HG03378 (cell line): ENCODE measurements around the gene PRKCA.

Experiments used
- ATAC-seq: cut with Tn5 transposase; IDR thresholded peaks from one replicate; pipeline ENCODE4 v1.9.1; 2021; ENCODE audit warnings: mild to moderate bottlenecking, moderate library complexity; ENCODE audit not compliant: unreplicated experiment

The PRKCA gene

GRCh38 chr17:66562119-66562518, 259.7 kb downstream of the PRKCA start:
- no peak for ATAC-seq

GRCh38 chr17:66564992-66565465, 262.6 kb downstream of the PRKCA start:
- no peak for ATAC-seq

GRCh38 chr17:66567234-66568170, 265.1 kb downstream of the PRKCA start:
- peak; percentile 83 for ATAC-seq

GRCh38 chr17:66569572-66569971, 267.2 kb downstream of the PRKCA start:
- ATAC-seq, result no peak

GRCh38 chr17:66570447-66571195, 268.2 kb downstream of the PRKCA start:
- ATAC-seq, result no peak

GRCh38 chr17:66571745-66572144, 269.3 kb downstream of the PRKCA start:
- ATAC-seq, result no peak

GRCh38 chr17:66573078-66573477, 270.7 kb downstream of the PRKCA start:
- no peak for ATAC-seq

GRCh38 chr17:66574123-66574522, 271.7 kb downstream of the PRKCA start:
- no peak for ATAC-seq

- no peak for ATAC-seq
Measured at GRCh38 chr17:66576473-66576872, 274.1 kb downstream of the PRKCA start.

GRCh38 chr17:66577041-66577440, 274.6 kb downstream of the PRKCA start:
- no peak for ATAC-seq

GRCh38 chr17:66578781-66579489, 276.5 kb downstream of the PRKCA start:
- no peak for ATAC-seq

- no peak for ATAC-seq
Measured at GRCh38 chr17:66579556-66579955, 277.1 kb downstream of the PRKCA start.

- no peak for ATAC-seq
Measured at GRCh38 chr17:66580184-66580955, 278.0 kb downstream of the PRKCA start.

GRCh38 chr17:66580956-66581391, 278.6 kb downstream of the PRKCA start:
- ATAC-seq, result no peak

GRCh38 chr17:66582373-66583111, 280.1 kb downstream of the PRKCA start:
- ATAC-seq, result no peak

GRCh38 chr17:66583112-66583748, 280.8 kb downstream of the PRKCA start:
- ATAC-seq, result no peak

GRCh38 chr17:66584927-66585326, 282.5 kb downstream of the PRKCA start:
- no peak for ATAC-seq

GRCh38 chr17:66585472-66585871, 283.1 kb downstream of the PRKCA start:
- ATAC-seq, result no peak

GRCh38 chr17:66589892-66590291, 287.5 kb downstream of the PRKCA start:
- ATAC-seq, result no peak
